GM23338 (cell line): Measurements from ENCODE around the gene SRPK1. TPM values are rescaled to one million over a fixed set of nuclear protein-coding genes. Genes with fewer than 3 reads are reported as not detected.

Experiments used
- ATAC-seq: fragments of 200-7000 bp; cut with Tn5 transposase; 3 replicates; pipeline ENCODE4 v1.9.1; 2020
- DNase-seq: peaks from one replicate; pipeline ENCODE4 v3.0.0-alpha.2; 2015; ENCODE audit warnings: low spot score
- H2AFZ ChIP-seq: fragments of 200-600 bp; sonication (generic); 2 replicates; pipeline ENCODE4 v1.8.0; 2016; ENCODE audit warnings: antibody characterized with exemption, mild to moderate bottlenecking, moderate library complexity
- H3F3A ChIP-seq: fragments of 200-600 bp; sonication (generic); replicated peaks from 2 replicates; pipeline ENCODE4 v1.8.0; 2017; ENCODE audit warnings: antibody characterized with exemption, mixed run types, low read depth
- H3K27ac ChIP-seq: fragments of 200-600 bp; sonication (generic); 2 replicates; pipeline ENCODE4 v1.6.1; 2016; ENCODE audit warnings: low read depth
- H3K27me3 ChIP-seq: fragments of 200-600 bp; sonication (generic); 2 replicates; pipeline ENCODE4 v1.8.0; 2016; ENCODE audit warnings: mild to moderate bottlenecking, mixed run types, moderate library complexity; ENCODE audit not compliant: insufficient read depth
- H3K36me3 ChIP-seq: fragments of 200-600 bp; sonication (generic); 2 replicates; pipeline ENCODE4 v1.8.0; 2016; ENCODE audit warnings: mild to moderate bottlenecking; ENCODE audit not compliant: insufficient read depth
- H3K4me1 ChIP-seq: fragments of 200-600 bp; sonication (generic); 2 replicates; pipeline ENCODE4 v1.8.0; 2016; ENCODE audit warnings: mild to moderate bottlenecking, moderate library complexity; ENCODE audit not compliant: insufficient read depth
- H3K4me2 ChIP-seq: fragments of 200-600 bp; sonication (generic); 2 replicates; pipeline ENCODE4 v1.7.1; 2017; ENCODE audit warnings: mixed run types
- H3K4me3 ChIP-seq: fragments of 200-600 bp; sonication (generic); 2 replicates; pipeline ENCODE4 v1.6.1; 2016; ENCODE audit warnings: mixed run types
- H3K79me2 ChIP-seq: fragments of 200-600 bp; sonication (generic); replicated peaks from 2 replicates; pipeline ENCODE4 v1.8.0; 2017; ENCODE audit warnings: mild to moderate bottlenecking; ENCODE audit not compliant: insufficient read depth
- H3K9me2 ChIP-seq: fragments of 200-600 bp; sonication (generic); 2 replicates; pipeline ENCODE4 v1.8.0; 2017; ENCODE audit not compliant: insufficient read depth
- H4K20me1 ChIP-seq: fragments of 200-600 bp; sonication (generic); replicated peaks from 2 replicates; pipeline ENCODE4 v1.8.0; 2017; ENCODE audit warnings: mild to moderate bottlenecking; ENCODE audit not compliant: insufficient read depth
- H3K27ac Mint-ChIP-seq: 2 replicates; pipeline ENCODE4 v1.8.0; 2020; ENCODE audit warnings: inconsistent platforms, mild to moderate bottlenecking, moderate library complexity, mixed read lengths
- H3K27me3 Mint-ChIP-seq: 3 replicates; pipeline ENCODE4 v1.8.0; 2022; ENCODE audit warnings: low read depth, mild to moderate bottlenecking, moderate library complexity, mixed read lengths, inconsistent platforms; ENCODE audit not compliant: insufficient read depth, poor library complexity
- H3K36me3 Mint-ChIP-seq: 3 replicates; pipeline ENCODE4 v1.8.0; 2021; ENCODE audit warnings: low read depth, mild to moderate bottlenecking, inconsistent platforms, moderate library complexity, mixed read lengths
- H3K4me1 Mint-ChIP-seq: 3 replicates; pipeline ENCODE4 v1.8.0; 2020; ENCODE audit warnings: mild to moderate bottlenecking, inconsistent platforms, mixed read lengths
- H3K4me3 Mint-ChIP-seq: 3 replicates; pipeline ENCODE4 v1.8.0; 2021; ENCODE audit warnings: moderate library complexity, mild to moderate bottlenecking, inconsistent platforms, mixed read lengths
- H3K9me3 Mint-ChIP-seq: 3 replicates; pipeline ENCODE4 v1.8.0; 2020; ENCODE audit warnings: moderate library complexity, mild to moderate bottlenecking, inconsistent platforms, mixed read lengths
- CREB1 ChIP-seq: fragments of 250-450 bp; sonication (Bioruptor Pico); IDR thresholded peaks from 2 replicates; pipeline ENCODE4 v1.5.0; 2020; ENCODE audit warnings: low read depth, mild to moderate bottlenecking, moderate library complexity
- CTCF ChIP-seq, 2 experiments: fragments of 200-600 bp in 1 of 2; sonication (generic) in 1 of 2; conservative IDR thresholded peaks; 2 replicates each; pipeline versions ENCODE4 v1.5.1 to v1.6.1; 2016 to 2017; ENCODE audit warnings: antibody characterized with exemption in 2 of 2, low read depth in 2 of 2, mild to moderate bottlenecking in 2 of 2, moderate library complexity in 1 of 2
- ETS1 ChIP-seq: IDR thresholded peaks from 2 replicates; pipeline ENCODE4 v1.6.1; 2016; ENCODE audit warnings: antibody characterized with exemption
- EZH2 ChIP-seq: fragments of 200-600 bp; sonication (generic); IDR thresholded peaks from one replicate; pipeline ENCODE4 v1.8.0; 2017; ENCODE audit warnings: antibody characterized with exemption, mild to moderate bottlenecking, low read depth; ENCODE audit not compliant: unreplicated experiment
- EZH2phosphoT487 ChIP-seq: fragments of 200-600 bp; sonication (generic); IDR thresholded peaks from one replicate; pipeline ENCODE4 v1.8.1; 2018; ENCODE audit warnings: antibody characterized with exemption; ENCODE audit not compliant: unreplicated experiment
- JUNB ChIP-seq: IDR thresholded peaks from one replicate; pipeline ENCODE4 v1.6.1; 2016; ENCODE audit warnings: antibody characterized with exemption; ENCODE audit not compliant: unreplicated experiment
- NANOG ChIP-seq: IDR thresholded peaks from 2 replicates; pipeline ENCODE4 v1.6.1; 2016; ENCODE audit warnings: antibody characterized with exemption, borderline replicate concordance
- POLR2AphosphoS5 ChIP-seq: IDR thresholded peaks from 2 replicates; pipeline ENCODE4 v1.6.1; 2016; ENCODE audit warnings: antibody characterized with exemption, low read depth
- REST ChIP-seq: IDR thresholded peaks from one replicate; pipeline ENCODE4 v1.6.1; 2018; ENCODE audit warnings: antibody characterized with exemption; ENCODE audit not compliant: unreplicated experiment
- STAT1 ChIP-seq: IDR thresholded peaks from one replicate; pipeline ENCODE4 v1.6.1; 2016; ENCODE audit warnings: antibody characterized with exemption; ENCODE audit not compliant: unreplicated experiment
- ZNF114 ChIP-seq: fragments of 250-450 bp; sonication (Bioruptor Pico); IDR thresholded peaks from 2 replicates; pipeline ENCODE4 v1.5.0; 2020; ENCODE audit warnings: mild to moderate bottlenecking, moderate library complexity
- ZNF331 ChIP-seq: fragments of 250-450 bp; sonication (Bioruptor Pico); IDR thresholded peaks from 2 replicates; pipeline ENCODE4 v1.5.0; 2020; ENCODE audit warnings: low read depth, mild to moderate bottlenecking, moderate library complexity
- ZNF462 ChIP-seq: fragments of 250-450 bp; sonication (Bioruptor Pico); IDR thresholded peaks from 2 replicates; pipeline ENCODE4 v1.5.0; 2020; ENCODE audit warnings: mild to moderate bottlenecking, moderate library complexity
- polyA plus RNA-seq: library from polyadenylated mRNA; unstranded; fragments of >200 nt; fragmentation: Nextera tagmentation; extraction: Ambion mirVana; gene quantifications from 2 replicates; pipeline ENCODE4 v1.2.1, GENCODE V29; 2016
- total RNA-seq: library from RNA; depleted of rRNA; stranded (reverse); fragments of >200 nt; shearing (Covaris generic); gene quantifications from 2 replicates; pipeline ENCODE4 v1.2.3, GENCODE V29; 2014

SRPK1 gene
- total and polyA plus RNA-seq, 2 experiments from 2014 or later, result 175 to 202 TPM

- no peak for DNase-seq
- no peak for TF ChIP-seq EZH2phosphoT487
- TF ChIP-seq CTCF (conservative IDR thresholded peaks at IDR 0.05; ENCODE audit: low read depth in 2 of 2), result no peak
- TF ChIP-seq ZNF462 (CRISPR knock-in tag), result no peak
- TF ChIP-seq ZNF331, result no peak
- no peak for TF ChIP-seq REST
- no peak for TF ChIP-seq STAT1
- TF ChIP-seq ETS1, result no peak
- TF ChIP-seq NANOG, result no peak
- no peak for TF ChIP-seq EZH2
- TF ChIP-seq JUNB, result no peak
- no peak for TF ChIP-seq ZNF114 (CRISPR knock-in tag)
- TF ChIP-seq CREB1 (CRISPR knock-in tag), result no peak
- no peak for TF ChIP-seq POLR2AphosphoS5
- Histone ChIP-seq H3K4me3 (no peak overlapping the region), H3K27me3 (no peaks in the 10 kb centered on the region), H3K79me2 (no peaks in the 10 kb centered on the region), H3F3A (no peaks in the 10 kb centered on the region), H3K9me2 (peaks cover 4% of the 10 kb centered on the region), H3K4me1 (no peaks in the 10 kb centered on the region), H3K27ac (no peak overlapping the region), H3K4me2 (no peak overlapping the region), H3K36me3 (no peaks in the 10 kb centered on the region), H4K20me1 (no peaks in the 10 kb centered on the region), H2AFZ (no peak overlapping the region)
- H3K9me3 Mint-ChIP-seq, result peaks cover 14% of the 10 kb centered on the region
- H3K27me3 Mint-ChIP-seq, result peaks cover 3% of the 10 kb centered on the region
- H3K4me3 Mint-ChIP-seq, result no peak overlapping the region
- H3K27ac Mint-ChIP-seq, result no peak overlapping the region
- ATAC-seq, result no peak
- peaks cover 3% of the 10 kb centered on the region; the same call in 2 of the 3 replicates for H3K36me3 Mint-ChIP-seq
- no peaks in the 10 kb centered on the region for H3K4me1 Mint-ChIP-seq
These were observed 22.5 kb upstream of the SRPK1 start for GRCh38 chr6:35943390-35943789.
